ENCODE data around the gene GABRR2. TPM values are rescaled to one million over a fixed set of nuclear protein-coding genes. Genes with fewer than 3 reads are reported as not detected.

The GABRR2 gene
- total and polyA plus RNA-seq, 2 of the 4 experiments (the other 2 are of a cell fraction): 0.26 TPM; not detected in 1

DNA sequence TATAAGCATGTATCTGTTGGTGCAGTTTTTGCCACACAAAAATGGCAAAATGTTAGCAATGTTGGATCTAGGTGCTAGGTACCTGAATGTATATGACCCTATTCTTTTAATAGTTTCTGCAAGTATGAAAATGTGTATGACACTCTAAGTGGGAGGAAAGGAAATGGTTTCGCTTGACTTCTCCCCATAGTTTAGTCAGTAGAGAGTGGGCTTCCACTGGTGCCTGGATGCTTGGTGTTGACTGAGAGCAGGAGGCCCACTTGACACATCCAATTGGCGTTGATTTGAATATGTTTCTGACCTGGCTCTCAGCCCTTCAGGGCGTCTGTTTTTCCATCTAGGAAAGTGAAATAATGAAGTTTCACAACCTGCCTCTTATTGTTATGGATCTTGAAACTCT, 56.2 kb downstream of the GABRR2 start:
- DNase-seq (no peak), ATAC-seq (ENCODE audit: low read depth) (no peak)
- WGBS, 2 experiments (ENCODE audit: extremely low coverage in 2 of 2, insufficient read length in 1 of 2): no CpG with 5 or more reads among the region's 3 CpGs
- Histone ChIP-seq H3K9me1 (ENCODE audit: insufficient read depth, low read length) (no peaks in the 10 kb centered on the region), H3K9me3 (ENCODE audit: control insufficient read depth, insufficient read depth, low read length) (no peaks in the 10 kb centered on the region), H3K4me3 (ENCODE audit: insufficient read depth, low read depth, low read length) (no peak overlapping the region), H2BK15ac (ENCODE audit: low read depth, low read length) (no peak overlapping the region), H4K5ac (ENCODE audit: low read depth, low read length) (no peak overlapping the region), H3K56ac (ENCODE audit: extremely low read depth, insufficient read depth, low read length) (no peak overlapping the region), H4K20me1 (ENCODE audit: insufficient read depth, low read length) (no peaks in the 10 kb centered on the region), H2AFZ (replicated peaks; ENCODE audit: low read length, poor library complexity) (no peak overlapping the region), H3K79me1 (ENCODE audit: low read depth in 1 of 2, low read length in 2 of 2) (no peaks in the 10 kb centered on the region), H3K36me3 (ENCODE audit: control insufficient read depth, insufficient read depth, low read length) (no peaks in the 10 kb centered on the region), H3K27ac (ENCODE audit: insufficient read depth, low read length) (no peak overlapping the region), H3K4ac (ENCODE audit: low read depth, low read length) (no peak overlapping the region), H3K18ac (ENCODE audit: low read depth, low read length) (no peak overlapping the region), H2AK5ac (ENCODE audit: low read depth, low read length) (no peak overlapping the region), H4K8ac (ENCODE audit: low read depth in 2 of 2, low read length in 2 of 2) (no peak overlapping the region), H2BK20ac (ENCODE audit: low read depth, low read length) (no peak overlapping the region), H3K4me2 (ENCODE audit: low read depth, low read length) (no peak overlapping the region), H3K14ac (replicated peaks; ENCODE audit: low read depth, low read length) (no peak overlapping the region), H3K23ac (ENCODE audit: low read depth, low read length) (no peak overlapping the region), H3K4me1 (ENCODE audit: control insufficient read depth, insufficient read depth, low read length) (no peaks in the 10 kb centered on the region), H3K9ac (ENCODE audit: low read depth, low read length) (no peak overlapping the region), H4K91ac (ENCODE audit: insufficient read depth, low read depth, low read length) (no peak overlapping the region), H2BK120ac (ENCODE audit: low read depth, low read length) (no peak overlapping the region), H3K27me3 (ENCODE audit: control insufficient read depth, insufficient read depth, low read length) (peaks cover 5% of the 10 kb centered on the region), H2AK9ac (replicated peaks; ENCODE audit: low read depth, low read length, poor library complexity) (no peak overlapping the region), H2BK5ac (ENCODE audit: low read depth, low read length, poor library complexity, severe bottlenecking) (no peak overlapping the region)
- BruUV-seq (replicated peaks): no TSS peak
- ChIA-PET POLR2A (ENCODE audit: unreplicated experiment) (no interaction called here), CTCF (no interaction called here)
- dilution Hi-C loops (cut with HindIII; ENCODE audit: low sequenced_read_pairs, unreplicated experiment) (no loop called here), in situ Hi-C loops (cut with MboI; ENCODE audit: low sequenced_read_pairs) (no loop called here), intact Hi-C loops (cut with micrococcal nuclease) (no loop called here)
- TF ChIP-seq RFX5 (IDR thresholded peaks at IDR 0.05; ENCODE audit: low read depth, low read length) (no peak), NFE2L2 (IDR thresholded peaks at IDR 0.05; ENCODE audit: low read depth, low read length) (no peak), POLR2A (IDR thresholded peaks at IDR 0.05; ENCODE audit: low read depth, low read length) (no peak), CHD1 (IDR thresholded peaks at IDR 0.05; ENCODE audit: low read depth, low read length) (no peak), SMC3 (IDR thresholded peaks at IDR 0.05; ENCODE audit: low read depth, low read length) (no peak), MAFK (IDR thresholded peaks at IDR 0.05; ENCODE audit: low read depth, low read length) (no peak), MAZ (IDR thresholded peaks at IDR 0.05; ENCODE audit: borderline replicate concordance, low read depth, low read length) (no peak), RAD21 (IDR thresholded peaks at IDR 0.05; ENCODE audit: low read length) (no peak), BHLHE40 (IDR thresholded peaks at IDR 0.05; ENCODE audit: low read depth, low read length) (no peak), FOS (IDR thresholded peaks at IDR 0.05; ENCODE audit: low read depth, low read length) (no peak), RCOR1 (IDR thresholded peaks at IDR 0.05; ENCODE audit: insufficient replicate concordance, low read length) (no peak)
- TF ChIP-seq, protein P1, sequence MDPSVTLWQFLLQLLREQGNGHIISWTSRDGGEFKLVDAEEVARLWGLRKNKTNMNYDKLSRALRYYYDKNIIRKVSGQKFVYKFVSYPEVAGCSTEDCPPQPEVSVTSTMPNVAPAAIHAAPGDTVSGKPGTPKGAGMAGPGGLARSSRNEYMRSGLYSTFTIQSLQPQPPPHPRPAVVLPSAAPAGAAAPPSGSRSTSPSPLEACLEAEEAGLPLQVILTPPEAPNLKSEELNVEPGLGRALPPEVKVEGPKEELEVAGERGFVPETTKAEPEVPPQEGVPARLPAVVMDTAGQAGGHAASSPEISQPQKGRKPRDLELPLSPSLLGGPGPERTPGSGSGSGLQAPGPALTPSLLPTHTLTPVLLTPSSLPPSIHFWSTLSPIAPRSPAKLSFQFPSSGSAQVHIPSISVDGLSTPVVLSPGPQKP (IDR thresholded peaks at IDR 0.05; ENCODE audit: borderline replicate concordance, low read depth, low read length): no peak
- TF ChIP-seq, protein P2, sequence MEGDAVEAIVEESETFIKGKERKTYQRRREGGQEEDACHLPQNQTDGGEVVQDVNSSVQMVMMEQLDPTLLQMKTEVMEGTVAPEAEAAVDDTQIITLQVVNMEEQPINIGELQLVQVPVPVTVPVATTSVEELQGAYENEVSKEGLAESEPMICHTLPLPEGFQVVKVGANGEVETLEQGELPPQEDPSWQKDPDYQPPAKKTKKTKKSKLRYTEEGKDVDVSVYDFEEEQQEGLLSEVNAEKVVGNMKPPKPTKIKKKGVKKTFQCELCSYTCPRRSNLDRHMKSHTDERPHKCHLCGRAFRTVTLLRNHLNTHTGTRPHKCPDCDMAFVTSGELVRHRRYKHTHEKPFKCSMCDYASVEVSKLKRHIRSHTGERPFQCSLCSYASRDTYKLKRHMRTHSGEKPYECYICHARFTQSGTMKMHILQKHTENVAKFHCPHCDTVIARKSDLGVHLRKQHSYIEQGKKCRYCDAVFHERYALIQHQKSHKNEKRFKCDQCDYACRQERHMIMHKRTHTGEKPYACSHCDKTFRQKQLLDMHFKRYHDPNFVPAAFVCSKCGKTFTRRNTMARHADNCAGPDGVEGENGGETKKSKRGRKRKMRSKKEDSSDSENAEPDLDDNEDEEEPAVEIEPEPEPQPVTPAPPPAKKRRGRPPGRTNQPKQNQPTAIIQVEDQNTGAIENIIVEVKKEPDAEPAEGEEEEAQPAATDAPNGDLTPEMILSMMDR (conservative IDR thresholded peaks at IDR 0.05; ENCODE audit: low read depth, low read length): no peak
- TF ChIP-seq, protein P3, sequence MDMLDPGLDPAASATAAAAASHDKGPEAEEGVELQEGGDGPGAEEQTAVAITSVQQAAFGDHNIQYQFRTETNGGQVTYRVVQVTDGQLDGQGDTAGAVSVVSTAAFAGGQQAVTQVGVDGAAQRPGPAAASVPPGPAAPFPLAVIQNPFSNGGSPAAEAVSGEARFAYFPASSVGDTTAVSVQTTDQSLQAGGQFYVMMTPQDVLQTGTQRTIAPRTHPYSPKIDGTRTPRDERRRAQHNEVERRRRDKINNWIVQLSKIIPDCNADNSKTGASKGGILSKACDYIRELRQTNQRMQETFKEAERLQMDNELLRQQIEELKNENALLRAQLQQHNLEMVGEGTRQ (IDR thresholded peaks at IDR 0.05; ENCODE audit: low read depth, low read length): no peak

Measured in IMR-90 (cell line).